Esophagus muscularis mucosa (tissue), 4 donors: ENCODE results near the gene MFRP. TPM values are rescaled to one million over a fixed set of nuclear protein-coding genes. Genes with fewer than 3 reads are reported as not detected.

ENCODE experiments used
- DNase-seq: peaks from one replicate; pipeline ENCODE4 v3.0.0-alpha.2; 2017; ENCODE audit errors: extremely low spot score
- H3K27ac ChIP-seq, 4 donors: fragments of 200-600 bp; sonication (generic); replicated peaks in 1 of 4; 1 replicate in 3 of 4; 2 replicates in 1 of 4; pipeline ENCODE4 v1.5.1; 2016 to 2019; ENCODE audit warnings: mild to moderate bottlenecking in 1 of 4
- H3K27me3 ChIP-seq, 4 donors: fragments of 200-600 bp; sonication (generic); one replicate each; pipeline versions ENCODE4 v1.5.1 to v1.6.0; 2016 to 2019
- H3K36me3 ChIP-seq, 4 donors: fragments of 200-600 bp; sonication (generic); one replicate each; pipeline ENCODE4 v1.5.1; 2016 to 2019
- H3K4me1 ChIP-seq, 4 donors: fragments of 200-600 bp; sonication (generic); one replicate each; pipeline ENCODE4 v1.5.1; 2016 to 2019
- H3K4me3 ChIP-seq, 4 donors: fragments of 200-600 bp; sonication (generic); 1 replicate in 2 of 4; 2 replicates in 2 of 4; pipeline ENCODE4 v1.5.1; 2016 to 2019; ENCODE audit warnings: mild to moderate bottlenecking in 4 of 4, moderate library complexity in 1 of 4
- H3K9me3 ChIP-seq, 4 donors: fragments of 200-600 bp; sonication (generic); 1 replicate in 3 of 4; 2 replicates in 1 of 4; pipeline ENCODE4 v1.5.1; 2016 to 2019
- EP300 ChIP-seq: sonication (generic); formaldehyde crosslinking; IDR thresholded peaks from one replicate; pipeline ENCODE4 v1.6.1; 2017; ENCODE audit warnings: antibody characterized with exemption
- POLR2A ChIP-seq: fragments of 450-650 bp; IDR thresholded peaks from one replicate; pipeline ENCODE4 v1.6.1; 2017; ENCODE audit warnings: antibody characterized with exemption, moderate library complexity, mild to moderate bottlenecking, low read depth
- POLR2AphosphoS5 ChIP-seq, 2 donors: sonication (generic); formaldehyde crosslinking; IDR thresholded peaks; one replicate each; pipeline ENCODE4 v1.6.1; 2017; ENCODE audit warnings: antibody characterized with exemption in 2 of 2
- WGBS: methylation state at CpG from one replicate; pipeline ENCODE4 v1.1.5; 2018; 5-methylcytosine and 5-hydroxymethylcytosine counted together
- intact Hi-C: fragments of 100-400 bp; cut with DNase I; formaldehyde crosslinking; loops from one replicate; pipeline ENCODE4 v1.15.1; 2023
- total RNA-seq, 4 donors: library from RNA; depleted of rRNA; stranded (reverse); fragments of >200 nt; gene quantifications; one replicate each; pipeline versions ENCODE4 v1.1.0 to v1.2.1, GENCODE V29; 2016
- TF ChIP-seq, protein P1 (sequence below), 3 experiments: fragments of 200-600 bp in 2 of 3; fragments of 450-650 bp in 1 of 3; sonication (generic) in 2 of 3; IDR thresholded peaks; one replicate each; pipeline ENCODE4 v1.5.1; 2017 to 2019; ENCODE audit warnings: antibody characterized with exemption in 3 of 3, mild to moderate bottlenecking in 2 of 3, moderate library complexity in 1 of 3

The MFRP gene
- total RNA-seq, 4 donors from 2014 or later = 0.11 TPM; not detected in 3

DNA sequence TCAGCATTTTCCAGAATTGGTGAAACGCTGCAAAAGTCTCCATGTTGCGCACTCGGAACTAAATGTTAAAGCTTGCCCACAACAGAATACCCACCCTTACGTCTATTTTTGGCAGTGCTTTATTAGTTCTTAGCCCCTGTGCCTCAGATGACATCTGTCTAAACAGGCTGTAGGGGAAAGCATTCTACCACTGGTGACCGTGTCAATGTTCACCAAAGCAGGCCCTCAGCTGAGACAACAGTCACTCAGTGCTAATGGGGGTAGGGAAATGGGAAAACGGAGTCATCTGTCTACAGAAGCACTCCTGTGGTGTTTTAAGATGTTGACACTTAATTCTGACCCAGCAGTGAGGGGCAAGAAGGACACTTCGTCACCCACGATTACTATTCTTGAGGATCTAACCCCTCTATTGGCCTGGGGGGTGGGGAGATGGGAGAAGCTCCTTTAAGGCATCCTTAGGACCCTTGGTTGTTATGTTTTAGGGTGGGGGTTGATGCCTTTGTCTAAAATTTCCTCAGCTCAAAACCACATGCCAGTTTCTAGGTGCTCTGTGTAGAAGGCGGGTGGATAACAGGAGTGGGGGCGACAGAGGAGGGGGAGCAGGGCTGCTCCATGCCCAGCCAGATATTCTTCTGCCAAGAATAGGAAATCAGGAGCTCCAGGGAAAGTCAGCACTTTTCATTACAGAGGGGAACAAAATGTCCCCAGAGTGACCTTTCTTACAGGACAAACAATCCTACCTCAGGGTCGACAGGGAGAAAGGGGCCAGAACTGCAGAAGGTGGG, 15.6 kb upstream of the MFRP start:
- H3K4me3 ChIP-seq = peak overlapping the region; percentile 20 to 80 (median 67)

DNA sequence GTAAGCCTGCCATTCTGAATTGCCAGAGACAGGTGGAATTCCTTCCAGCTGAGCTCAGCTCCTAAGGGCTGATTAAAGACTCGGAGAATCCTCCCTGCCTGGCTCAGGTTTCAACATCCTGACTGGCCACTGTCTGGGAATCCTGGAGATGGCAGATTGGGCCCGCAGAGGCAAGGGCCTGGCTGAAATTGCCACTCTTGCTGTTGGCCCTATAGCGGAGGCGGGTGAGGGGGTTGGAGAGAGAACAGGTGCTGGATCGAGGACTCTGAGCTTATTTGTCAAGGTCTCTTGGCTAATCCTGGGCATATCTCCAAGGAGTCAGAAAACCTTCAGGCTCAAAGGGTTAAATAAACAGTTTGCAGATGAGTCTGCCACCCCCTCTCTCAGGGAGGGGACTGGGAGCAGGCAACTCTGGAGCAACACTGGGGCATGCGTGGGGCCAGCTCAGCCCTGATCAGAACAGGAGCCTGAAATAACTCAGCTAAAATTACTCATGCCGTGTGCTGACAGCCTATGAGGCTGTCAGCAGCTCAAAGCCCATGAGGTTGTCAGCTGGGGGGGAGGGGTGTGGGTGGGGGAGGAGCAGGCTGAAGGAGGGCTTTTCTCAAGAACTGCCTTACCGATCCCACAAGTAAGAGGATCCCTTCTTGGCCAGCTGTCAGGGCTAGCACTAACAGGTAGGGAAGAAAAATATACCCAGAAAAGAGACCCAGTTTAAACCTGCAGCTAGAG, 14.7 kb upstream of the MFRP start:
- Histone ChIP-seq H3K4me3 (peak overlapping the region in 2 of 4 donors; percentile 3 to 20), H3K36me3 (peaks cover 11 to 31% (median 24%) of the 10 kb centered on the region in 4 donors), H3K9me3 (no peaks in the 10 kb centered on the region), H3K27me3 (no peaks in the 10 kb centered on the region), H3K27ac (peak overlapping the region; percentile 91 to 95 (median 94)), H3K4me1 (peaks cover 53 to 76% (median 71%) of the 10 kb centered on the region in 4 donors)
- WGBS = 27% methylated on average over 8 of the region's 8 CpGs
- DNase-seq = no peak
- intact Hi-C loops = no loop called here
- TF ChIP-seq POLR2AphosphoS5 (IDR thresholded peaks at IDR 0.05) = peak; percentile 65
- TF ChIP-seq POLR2A = no peak
- TF ChIP-seq, protein P1, sequence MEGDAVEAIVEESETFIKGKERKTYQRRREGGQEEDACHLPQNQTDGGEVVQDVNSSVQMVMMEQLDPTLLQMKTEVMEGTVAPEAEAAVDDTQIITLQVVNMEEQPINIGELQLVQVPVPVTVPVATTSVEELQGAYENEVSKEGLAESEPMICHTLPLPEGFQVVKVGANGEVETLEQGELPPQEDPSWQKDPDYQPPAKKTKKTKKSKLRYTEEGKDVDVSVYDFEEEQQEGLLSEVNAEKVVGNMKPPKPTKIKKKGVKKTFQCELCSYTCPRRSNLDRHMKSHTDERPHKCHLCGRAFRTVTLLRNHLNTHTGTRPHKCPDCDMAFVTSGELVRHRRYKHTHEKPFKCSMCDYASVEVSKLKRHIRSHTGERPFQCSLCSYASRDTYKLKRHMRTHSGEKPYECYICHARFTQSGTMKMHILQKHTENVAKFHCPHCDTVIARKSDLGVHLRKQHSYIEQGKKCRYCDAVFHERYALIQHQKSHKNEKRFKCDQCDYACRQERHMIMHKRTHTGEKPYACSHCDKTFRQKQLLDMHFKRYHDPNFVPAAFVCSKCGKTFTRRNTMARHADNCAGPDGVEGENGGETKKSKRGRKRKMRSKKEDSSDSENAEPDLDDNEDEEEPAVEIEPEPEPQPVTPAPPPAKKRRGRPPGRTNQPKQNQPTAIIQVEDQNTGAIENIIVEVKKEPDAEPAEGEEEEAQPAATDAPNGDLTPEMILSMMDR (IDR thresholded peaks at IDR 0.05) = peak in 1 of 3 experiments; percentile 7
- no peak for TF ChIP-seq EP300

More for the DNA sequence above, 15.6 kb upstream of the MFRP start:
- TF ChIP-seq POLR2AphosphoS5 (IDR thresholded peaks at IDR 0.05) (no peak), POLR2A (no peak), EP300 (no peak)
- TF ChIP-seq, protein P1 (IDR thresholded peaks at IDR 0.05) = no peak
- DNase-seq = no peak
- H3K9me3 ChIP-seq = no peaks in the 10 kb centered on the region
- WGBS = 73% methylated on average over 10 of the region's 11 CpGs
- no peaks in the 10 kb centered on the region for H3K27me3 ChIP-seq
- peaks cover 11 to 29% (median 24%) of the 10 kb centered on the region in 4 donors for H3K36me3 ChIP-seq
- peaks cover 52 to 76% (median 71%) of the 10 kb centered on the region in 4 donors for H3K4me1 ChIP-seq
- intact Hi-C loops = no loop called here
- peak overlapping the region; percentile 91 to 95 (median 94) for H3K27ac ChIP-seq

DNA sequence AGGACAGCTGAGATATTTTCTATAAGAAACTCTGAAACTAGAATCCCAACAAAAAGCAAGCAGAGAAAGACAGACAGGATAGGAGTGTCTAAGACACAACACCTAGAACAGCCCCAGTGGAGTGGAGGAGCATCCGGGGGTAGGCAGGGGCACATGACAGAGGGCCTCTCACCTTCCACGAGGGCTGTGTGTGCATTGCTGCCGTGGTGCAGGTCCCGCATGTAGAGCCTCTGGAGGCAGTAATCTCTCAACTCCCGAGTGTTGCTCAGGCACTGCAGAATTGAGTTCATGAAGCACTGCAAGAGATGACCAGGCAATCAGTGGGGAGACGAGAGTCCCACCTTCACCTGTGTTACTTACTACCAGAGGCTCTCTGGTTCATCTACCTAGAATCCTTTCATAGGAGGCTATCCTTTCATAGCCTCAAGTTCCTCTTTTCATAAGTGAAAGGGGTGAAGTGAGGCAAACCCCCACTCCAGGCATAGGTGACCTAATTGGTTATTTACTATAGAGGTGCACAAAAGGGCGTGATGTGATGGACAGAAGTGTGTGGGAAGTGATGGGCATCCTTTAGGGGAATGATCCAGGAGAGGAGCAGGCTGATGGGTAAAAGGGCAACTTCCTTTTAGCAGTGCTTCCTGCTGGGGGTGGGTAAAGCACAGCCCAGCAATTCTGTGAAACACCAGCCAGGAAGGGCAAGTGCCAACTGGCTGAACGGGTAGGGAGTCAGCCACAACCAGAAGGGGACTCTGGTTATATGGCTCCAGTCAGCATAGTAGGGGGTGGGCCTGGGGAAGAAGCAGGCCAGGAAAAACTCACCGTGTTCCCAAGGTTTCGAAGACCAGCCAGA, 13.1 kb upstream of the MFRP start:
- H3K36me3 ChIP-seq = peaks cover 11 to 31% (median 24%) of the 10 kb centered on the region in 4 donors
- no peak for TF ChIP-seq POLR2AphosphoS5 (IDR thresholded peaks at IDR 0.05)
- H3K27ac ChIP-seq = peak overlapping the region; percentile 91 to 95 (median 94)
- H3K9me3 ChIP-seq = no peaks in the 10 kb centered on the region
- H3K4me3 ChIP-seq = no peak overlapping the region
- H3K27me3 ChIP-seq = no peaks in the 10 kb centered on the region
- DNase-seq = no peak
- H3K4me1 ChIP-seq = peaks cover 47 to 69% (median 60%) of the 10 kb centered on the region in 4 donors
- WGBS = 91% methylated on average over 9 of the region's 10 CpGs
- intact Hi-C loops = loop anchor here (5.0 kb wide), 1 partner anchor 113 kb away; no protein-coding TSS in a partner anchor

DNA sequence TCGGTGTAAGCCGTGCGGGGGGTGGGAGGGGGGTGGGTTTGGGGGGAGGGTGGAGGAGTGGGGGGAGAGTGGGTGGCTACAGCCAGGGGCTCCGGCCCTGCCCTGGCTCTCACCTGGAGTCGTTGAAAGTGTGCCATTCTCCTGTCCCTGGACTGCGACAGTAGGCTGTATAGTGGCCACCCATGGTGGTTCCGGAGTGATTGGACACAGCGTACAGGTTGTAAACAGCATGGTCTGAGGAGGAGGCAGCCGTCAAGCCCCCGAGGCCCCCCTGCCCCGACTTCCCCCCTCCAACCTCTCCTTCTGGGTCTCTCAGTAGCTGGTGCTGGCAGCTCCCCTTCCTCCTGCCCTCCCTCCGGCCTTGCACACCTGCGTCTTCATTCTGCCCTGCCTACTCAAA, 10.6 kb upstream of the MFRP start:
- Histone ChIP-seq H3K4me1 (peaks cover 45 to 59% (median 47%) of the 10 kb centered on the region in 4 donors), H3K9me3 (no peaks in the 10 kb centered on the region), H3K27me3 (no peaks in the 10 kb centered on the region), H3K27ac (peak overlapping the region; percentile 84 to 86 (median 86)), H3K4me3 (peak overlapping the region; percentile 48 to 68 (median 62)), H3K36me3 (peaks cover 11 to 31% (median 24%) of the 10 kb centered on the region in 4 donors)
- intact Hi-C loops = loop anchor here (5.0 kb wide), 1 partner anchor 115 kb away; no protein-coding TSS in a partner anchor
- no peak for TF ChIP-seq POLR2AphosphoS5 (IDR thresholded peaks at IDR 0.05)
- no peak for TF ChIP-seq POLR2A
- TF ChIP-seq, protein P1 (IDR thresholded peaks at IDR 0.05) = no peak
- no peak for TF ChIP-seq EP300
- WGBS = 52% methylated on average over 9 of the region's 13 CpGs
- no peak for DNase-seq
